ENCODE results near the gene BCL2L14. TPM values are rescaled to one million over a fixed set of nuclear protein-coding genes. Genes with fewer than 3 reads are reported as not detected.

Gene BCL2L14
- total RNA-seq, 4 donors from 2014 or later: not detected

DNA sequence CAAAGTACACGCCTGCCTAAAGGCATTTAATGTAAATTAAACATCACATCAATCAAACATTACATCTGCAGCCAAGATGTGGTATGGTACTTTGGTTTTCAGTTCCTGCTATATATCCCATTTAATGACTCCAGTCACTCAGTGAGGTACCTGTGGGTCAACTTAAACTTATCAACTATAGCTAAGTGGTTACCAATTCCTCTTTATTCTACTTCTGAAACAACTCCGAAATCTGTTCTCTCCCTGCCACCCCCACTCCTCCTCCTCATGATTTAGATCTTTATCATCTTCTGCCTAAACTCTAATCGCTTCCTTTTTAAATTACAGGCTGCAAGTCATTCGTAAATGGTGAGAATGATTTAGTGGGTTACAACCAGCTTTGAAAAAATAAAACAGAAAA is 57.9 kb downstream of the BCL2L14 start:
- TF ChIP-seq, protein P1, sequence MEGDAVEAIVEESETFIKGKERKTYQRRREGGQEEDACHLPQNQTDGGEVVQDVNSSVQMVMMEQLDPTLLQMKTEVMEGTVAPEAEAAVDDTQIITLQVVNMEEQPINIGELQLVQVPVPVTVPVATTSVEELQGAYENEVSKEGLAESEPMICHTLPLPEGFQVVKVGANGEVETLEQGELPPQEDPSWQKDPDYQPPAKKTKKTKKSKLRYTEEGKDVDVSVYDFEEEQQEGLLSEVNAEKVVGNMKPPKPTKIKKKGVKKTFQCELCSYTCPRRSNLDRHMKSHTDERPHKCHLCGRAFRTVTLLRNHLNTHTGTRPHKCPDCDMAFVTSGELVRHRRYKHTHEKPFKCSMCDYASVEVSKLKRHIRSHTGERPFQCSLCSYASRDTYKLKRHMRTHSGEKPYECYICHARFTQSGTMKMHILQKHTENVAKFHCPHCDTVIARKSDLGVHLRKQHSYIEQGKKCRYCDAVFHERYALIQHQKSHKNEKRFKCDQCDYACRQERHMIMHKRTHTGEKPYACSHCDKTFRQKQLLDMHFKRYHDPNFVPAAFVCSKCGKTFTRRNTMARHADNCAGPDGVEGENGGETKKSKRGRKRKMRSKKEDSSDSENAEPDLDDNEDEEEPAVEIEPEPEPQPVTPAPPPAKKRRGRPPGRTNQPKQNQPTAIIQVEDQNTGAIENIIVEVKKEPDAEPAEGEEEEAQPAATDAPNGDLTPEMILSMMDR (IDR thresholded peaks at IDR 0.05; ENCODE audit: low read depth): no peak

DNA sequence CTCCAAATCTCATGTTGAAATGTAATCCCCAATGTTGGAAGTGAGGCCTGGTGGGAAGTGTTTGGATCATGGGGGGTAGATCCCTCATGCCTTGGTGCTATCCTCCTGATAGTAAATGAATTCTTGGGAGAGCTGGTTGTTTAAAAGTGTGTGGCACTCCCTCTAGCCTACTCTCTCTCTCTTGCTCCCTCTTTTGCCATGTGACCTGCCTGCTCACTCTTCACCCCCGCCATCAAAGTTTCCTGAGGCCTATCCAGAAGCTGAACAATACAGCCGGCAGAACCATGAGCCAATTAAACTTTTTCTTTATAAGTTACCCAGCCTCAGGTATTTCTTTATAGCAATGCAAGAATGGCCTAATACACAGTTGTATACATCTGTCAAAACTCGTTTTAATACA is 62.5 kb downstream of the BCL2L14 start:
- TF ChIP-seq, protein P1 (IDR thresholded peaks at IDR 0.05; ENCODE audit: low read depth): no peak

DNA sequence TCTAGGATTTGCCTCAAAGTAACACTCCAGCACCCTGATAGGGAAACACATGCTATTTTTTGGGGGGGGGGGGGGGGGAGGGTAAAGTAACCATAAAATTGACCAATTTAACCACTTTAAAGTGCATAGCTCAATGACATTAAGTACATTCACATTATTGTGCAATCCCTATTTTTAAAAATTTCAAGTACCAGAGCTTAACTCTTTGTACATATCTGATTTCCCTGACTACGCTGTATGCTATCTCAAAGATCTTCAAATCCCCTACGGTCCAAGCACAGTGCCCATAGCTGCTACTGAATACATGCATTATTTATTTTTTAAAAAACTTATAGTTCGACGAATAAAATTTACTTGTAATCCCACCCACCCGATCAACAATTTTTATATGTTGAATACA is 63.0 kb downstream of the BCL2L14 start:
- TF ChIP-seq, protein P1 (IDR thresholded peaks at IDR 0.05; ENCODE audit: low read depth): no peak

DNA sequence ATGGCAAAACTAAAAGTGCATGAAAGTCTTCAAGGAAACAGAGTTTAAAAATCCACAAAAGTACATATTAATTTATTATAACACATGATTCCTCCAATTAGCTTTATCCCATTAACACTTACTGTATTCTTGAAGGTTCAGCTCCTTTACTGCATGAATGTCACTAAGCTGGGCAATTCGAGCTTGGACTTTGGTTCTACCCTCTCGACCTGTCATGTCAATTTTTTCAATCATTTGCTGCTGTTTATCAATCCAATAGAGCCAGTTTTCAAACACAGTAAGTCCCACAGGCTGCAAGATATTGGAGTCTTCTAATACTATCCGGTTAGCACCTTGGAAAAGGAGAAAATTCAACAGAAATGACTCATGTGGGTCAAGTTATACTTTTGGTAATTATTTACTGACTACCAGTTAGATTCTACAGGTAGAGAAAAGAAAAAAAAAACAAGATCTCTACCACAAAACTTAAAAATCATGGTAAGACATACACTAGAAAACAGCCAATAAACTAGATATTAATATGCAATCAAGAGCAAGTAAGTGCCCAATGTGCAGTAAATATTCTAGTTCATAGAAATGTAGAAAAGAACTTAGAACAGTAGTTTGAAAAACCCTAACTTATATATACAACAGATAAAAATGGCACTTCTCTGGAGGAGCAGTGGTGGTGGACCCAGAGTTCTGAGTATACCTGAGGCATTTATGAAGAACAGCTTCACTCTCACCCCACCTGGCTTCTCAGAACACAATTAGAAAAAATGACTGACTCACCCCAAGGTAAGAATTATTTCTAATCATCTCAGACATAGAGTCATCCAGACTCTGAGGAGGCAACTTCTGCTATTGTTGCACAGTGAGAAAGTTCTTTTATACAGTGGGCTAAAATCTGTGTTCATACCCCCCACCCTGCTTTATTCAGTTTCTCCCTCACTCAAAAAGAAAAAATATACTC is 67.7 kb downstream of the BCL2L14 start:
- TF ChIP-seq, protein P1 (IDR thresholded peaks at IDR 0.05; ENCODE audit: low read depth): no peak

DNA sequence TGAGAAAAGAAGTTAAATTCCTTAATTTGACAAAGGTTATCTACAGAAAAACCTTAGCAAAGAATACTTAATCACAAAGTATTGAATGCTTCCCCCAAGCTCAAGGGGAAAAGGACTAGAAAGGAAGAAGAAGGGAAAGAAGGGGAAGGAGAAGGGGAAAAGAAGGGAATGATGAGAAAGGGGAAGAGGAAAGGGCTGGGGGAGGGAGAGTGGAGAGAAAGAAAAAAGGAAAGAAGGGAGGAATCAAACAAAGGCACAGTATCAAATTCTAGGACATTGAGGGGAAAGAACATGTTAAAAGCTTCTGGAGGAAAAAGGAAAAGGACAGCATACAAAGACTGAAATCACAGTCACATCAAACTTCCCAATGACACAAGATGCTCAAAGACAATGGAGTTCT is 70.3 kb downstream of the BCL2L14 start:
- TF ChIP-seq, protein P1 (IDR thresholded peaks at IDR 0.05; ENCODE audit: low read depth): no peak

DNA sequence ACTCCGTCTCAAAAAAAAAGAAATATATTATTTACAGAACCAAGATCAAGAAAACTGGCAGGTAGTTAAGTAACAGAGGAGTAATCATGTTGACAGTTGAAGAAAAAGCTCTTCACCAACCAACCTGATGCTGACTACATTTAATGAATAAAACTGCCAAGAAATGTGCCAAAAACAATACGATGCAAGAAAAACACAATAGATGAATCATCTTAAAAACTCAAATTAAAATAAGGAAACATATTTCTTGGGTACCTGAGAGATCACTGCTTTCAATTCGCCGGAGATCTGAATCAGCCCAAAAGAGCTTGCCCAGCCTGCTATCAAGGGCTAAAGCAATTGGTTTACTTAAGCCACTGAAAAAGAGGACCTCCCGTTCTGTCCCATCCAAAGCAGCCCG is 76.4 kb downstream of the BCL2L14 start:
- TF ChIP-seq, protein P1 (IDR thresholded peaks at IDR 0.05; ENCODE audit: low read depth): no peak

Other genes starting within 250 kb of the BCL2L14 start
- gene LRP6, start 196.1 kb downstream of the BCL2L14 start, total RNA-seq: 10 to 100 TPM; 21.5 to 29.7 (median 23.5) TPM